GM18519 (cell line): ENCODE results near the gene UTP3.
"Not testable (repeated sequence)": the region's sequence is repeated elsewhere in the genome, so short reads cannot be mapped to it uniquely, and the experiment has no call there.

ENCODE experiments used
- ATAC-seq: cut with Tn5 transposase; IDR thresholded peaks from one replicate; pipeline ENCODE4 v1.9.1; 2021; ENCODE audit warnings: mild to moderate bottlenecking, moderate library complexity; ENCODE audit not compliant: unreplicated experiment, low FRiP score

UTP3 gene

DNA sequence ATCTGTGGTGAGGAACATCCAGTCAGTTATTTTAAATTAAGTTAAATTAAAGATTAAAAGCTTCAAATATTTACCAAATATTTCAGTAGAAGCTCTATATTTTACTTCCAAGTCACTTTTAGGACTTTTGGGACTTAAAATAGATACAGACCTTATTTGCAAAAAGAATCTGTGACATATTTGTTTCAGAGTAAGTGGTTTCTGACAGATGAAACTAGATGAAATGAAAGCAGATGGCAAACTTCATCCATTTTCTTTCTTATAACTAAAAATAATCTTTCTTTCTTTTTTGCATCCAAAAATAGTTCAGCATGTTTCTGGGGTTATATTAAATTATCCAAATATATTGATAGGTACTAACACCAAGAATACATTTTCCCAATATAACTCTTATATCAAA lies 6.6 kb upstream of the UTP3 start:
- ATAC-seq, result no peak

- ATAC-seq, result not testable (repeated sequence)
Measured at GRCh38 chr4:70682142-70682541, 6.2 kb upstream of the UTP3 start.

GRCh38 chr4:70687392-70687791 lies 940 bp upstream of the UTP3 start:
- ATAC-seq, result peak; percentile 3

- no peak for ATAC-seq
Measured at GRCh38 chr4:70688795-70689231, 481 bp downstream of the UTP3 start.

DNA sequence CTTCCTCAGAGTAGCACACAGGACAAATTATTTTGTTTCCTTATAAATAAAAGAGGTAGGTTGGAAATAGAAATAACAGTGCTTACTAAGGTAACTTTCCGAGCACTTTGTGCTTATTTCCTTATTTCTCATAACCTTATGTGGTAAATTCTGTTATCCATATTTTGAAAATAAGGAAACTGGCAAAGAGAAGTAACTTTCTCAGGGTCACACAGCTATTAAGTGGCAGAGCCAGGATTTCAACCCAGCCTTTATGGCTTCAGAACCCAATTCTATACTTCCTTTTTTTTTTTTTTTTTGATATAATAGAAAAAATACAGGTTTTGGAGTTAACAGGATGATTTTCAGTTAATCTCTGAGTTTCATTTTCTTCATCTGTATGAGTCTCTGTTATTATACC lies 3.3 kb downstream of the UTP3 start:
- no peak for ATAC-seq

DNA sequence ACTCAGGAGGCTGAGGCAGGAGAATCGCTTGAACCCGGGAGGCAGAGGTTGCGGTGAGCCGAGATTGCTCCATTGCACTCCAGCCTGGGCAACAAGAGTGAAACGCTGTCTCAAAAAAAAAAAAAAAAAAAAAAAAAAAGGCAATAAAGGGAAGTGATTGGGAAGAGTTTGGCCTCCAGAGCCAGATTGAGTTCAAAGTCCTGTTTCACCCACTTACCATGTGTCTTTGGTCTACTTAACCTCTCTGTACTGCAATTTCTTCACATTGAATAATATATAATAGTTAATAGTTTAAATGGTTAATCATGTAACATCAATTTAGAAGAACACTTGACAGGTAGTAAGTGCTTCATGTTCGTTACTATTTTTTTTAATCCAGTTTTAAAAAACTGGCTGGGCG lies 6.3 kb downstream of the UTP3 start:
- ATAC-seq, result not testable (repeated sequence)

DNA sequence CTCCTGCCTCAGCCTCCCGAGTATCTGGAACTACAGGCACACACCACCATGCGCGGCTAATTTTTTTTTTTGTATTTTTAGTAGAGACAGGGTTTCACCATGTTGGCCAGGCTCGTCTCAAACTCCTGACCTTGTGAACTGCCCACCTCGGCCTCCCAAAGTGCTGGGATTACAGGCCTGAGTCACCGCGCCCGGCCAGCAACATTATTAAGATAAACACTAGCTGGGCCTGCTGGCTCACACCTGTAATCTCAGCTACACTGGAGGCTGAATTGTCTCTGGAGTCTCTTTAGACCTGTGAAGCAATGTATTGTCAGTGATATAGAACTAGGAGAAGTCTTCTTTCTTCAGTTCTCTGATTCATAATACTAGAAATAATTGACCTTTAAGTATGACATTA lies 10.1 kb downstream of the UTP3 start:
- ATAC-seq, result not testable (repeated sequence)

DNA sequence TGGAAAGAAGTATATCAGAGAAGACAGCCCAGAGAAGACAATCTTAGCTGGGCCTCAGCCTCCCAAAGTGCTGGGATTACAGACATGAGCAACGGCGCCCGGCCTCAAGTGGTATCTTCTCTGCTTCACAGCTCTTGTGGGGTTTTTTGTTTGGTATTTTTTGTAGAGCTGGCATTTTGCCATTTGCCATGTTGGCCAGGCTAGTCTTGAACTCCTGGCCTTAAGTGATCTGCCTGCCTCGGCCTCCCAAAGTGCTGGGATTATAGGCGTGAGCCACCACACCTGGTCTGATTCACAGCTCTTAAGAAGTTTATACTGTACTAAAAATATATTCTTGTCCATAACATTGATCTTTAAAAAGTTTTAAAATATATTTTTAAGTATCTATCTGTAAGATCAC lies 12.4 kb downstream of the UTP3 start:
- no peak for ATAC-seq

GRCh38 chr4:70701271-70701670 lies 12.9 kb downstream of the UTP3 start:
- ATAC-seq, result no peak

DNA sequence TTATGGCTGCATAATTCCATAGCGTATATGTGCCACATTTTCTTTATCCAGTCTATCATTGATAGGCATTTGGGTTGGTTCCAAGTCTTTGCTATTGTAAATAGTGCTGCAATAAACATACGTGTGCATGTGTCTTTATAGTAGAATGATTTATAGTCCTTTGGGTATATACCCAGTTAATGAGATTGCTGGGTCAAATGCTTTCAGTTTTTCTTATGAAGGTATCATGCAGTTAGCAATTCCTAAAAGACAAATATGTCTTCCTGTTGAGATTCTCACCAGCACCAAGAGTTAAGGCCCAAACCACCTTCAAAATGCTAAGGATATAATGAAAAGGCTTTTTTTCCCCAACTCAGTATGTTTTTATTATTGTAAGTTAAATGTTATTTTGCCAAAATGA lies 14.3 kb downstream of the UTP3 start:
- not testable (repeated sequence) for ATAC-seq

DNA sequence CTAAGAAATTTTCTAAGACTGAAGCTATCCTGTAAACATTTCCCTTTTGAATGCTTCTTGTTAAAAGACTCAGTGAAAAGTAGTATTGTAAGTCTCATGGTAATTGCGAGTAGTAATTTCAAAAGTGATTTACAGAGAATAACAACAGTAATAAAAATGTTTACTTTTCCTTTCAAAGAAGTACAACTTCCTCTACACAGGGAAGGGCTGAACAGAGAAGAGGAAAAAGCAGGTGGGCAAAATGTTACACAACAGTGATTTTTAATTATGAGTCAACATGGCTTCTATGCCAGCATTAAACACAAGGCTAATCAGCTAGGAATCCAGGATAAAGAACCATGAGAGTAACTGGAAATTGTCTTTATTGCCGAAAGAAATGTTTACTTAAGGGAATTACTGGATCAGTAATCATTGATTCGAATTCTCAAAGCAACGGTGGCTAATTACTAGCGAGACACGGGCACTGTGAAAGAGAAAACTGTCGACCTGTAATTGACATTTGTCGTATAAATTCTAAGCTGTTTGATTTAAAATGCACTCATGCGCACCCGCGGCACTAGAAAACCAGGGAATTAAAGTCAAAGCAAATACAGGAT lies 15.4 kb downstream of the UTP3 start:
- ATAC-seq, result no peak

DNA sequence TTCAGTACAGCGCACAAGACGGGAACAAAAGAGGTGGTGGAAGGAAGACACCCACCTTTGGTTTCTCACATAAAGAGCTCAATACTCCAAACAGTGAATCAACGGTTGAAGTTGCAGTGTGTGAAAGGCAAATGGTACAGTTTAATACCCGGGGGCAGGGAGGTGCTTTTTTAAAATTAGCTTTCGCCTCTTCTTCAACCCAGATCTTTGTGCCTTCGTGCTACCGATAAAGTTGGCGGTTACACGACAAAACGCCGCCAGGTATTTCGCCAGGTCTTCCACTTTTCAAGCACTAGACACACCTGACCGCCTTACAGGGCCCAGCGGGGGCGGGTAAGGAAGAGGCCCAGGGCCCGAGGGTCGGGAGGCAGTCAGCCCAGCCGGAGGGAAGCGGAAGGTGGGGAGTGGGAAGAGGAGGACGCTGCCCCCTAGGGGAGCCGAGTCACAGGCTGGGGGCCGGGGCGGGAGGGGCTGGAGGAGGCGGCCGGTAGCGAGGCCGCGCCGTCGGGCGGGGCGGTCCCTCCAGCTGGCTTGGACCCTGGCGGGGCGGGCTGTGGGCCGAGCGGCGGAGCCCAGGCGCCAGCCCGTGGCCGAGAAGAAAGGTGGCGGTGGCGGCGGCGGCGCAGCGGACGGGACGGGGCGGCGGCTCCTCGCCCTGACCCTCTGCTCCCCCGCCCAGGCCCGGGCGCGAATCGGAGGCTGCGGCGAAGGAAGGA lies 16.0 kb downstream of the UTP3 start:
- ATAC-seq, result peak; percentile 28

DNA sequence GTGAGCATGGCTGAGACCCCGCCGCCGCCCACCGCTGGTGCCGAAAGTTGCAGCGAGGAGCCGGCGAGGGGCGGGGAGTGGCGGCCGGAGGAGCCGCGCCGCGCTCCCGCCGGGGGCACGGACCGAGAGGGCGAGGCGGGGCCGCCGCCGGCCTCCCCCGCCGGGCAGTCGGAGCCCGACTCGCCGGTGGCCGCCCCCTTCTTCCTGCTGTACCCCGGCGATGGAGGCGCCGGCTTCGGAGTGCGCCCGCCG lies 16.5 kb downstream of the UTP3 start:
- ATAC-seq, result peak; percentile 20

DNA sequence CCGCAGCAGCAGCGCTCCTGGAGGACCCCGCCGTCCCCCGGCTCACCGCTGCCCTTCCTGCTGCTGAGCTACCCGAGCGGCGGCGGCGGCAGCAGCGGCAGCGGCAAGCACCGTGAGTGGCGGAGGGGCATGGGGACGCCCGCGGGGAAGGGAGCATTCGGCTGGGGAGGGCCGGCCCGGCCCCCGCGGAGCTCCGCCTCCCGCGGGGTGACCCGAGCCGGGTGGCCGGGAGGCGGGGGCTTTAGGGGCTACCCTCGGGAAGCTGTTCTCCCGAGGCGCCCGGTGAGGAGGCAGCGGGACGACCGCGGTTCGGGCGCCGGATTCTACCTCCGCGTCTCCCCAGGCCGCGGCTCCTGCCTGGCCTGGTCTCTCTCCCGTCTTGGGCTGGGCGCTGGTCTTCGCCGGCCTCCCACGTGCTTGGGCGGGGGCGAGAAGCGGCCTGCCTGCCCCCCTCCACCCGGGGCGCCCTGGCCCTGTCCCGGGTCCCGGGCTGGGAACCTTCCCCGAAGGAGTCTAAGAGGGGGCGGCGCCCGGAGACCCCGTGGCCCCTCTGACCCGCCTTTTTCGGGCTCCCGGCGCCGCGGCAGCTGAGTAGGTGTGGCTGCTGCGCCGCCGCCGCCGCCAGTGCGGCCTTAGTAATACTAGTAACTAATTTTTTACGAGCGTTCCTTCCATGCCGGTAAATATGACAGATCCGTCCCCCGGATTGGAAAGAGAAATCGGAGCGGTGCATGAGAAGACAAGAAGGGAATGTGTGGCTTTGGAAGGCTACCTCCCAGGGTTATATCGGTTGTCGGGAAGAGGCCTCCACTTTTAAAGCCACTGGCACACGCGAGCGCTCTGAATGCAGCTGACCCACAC lies 17.1 kb downstream of the UTP3 start:
- ATAC-seq, result peak; percentile 47

DNA sequence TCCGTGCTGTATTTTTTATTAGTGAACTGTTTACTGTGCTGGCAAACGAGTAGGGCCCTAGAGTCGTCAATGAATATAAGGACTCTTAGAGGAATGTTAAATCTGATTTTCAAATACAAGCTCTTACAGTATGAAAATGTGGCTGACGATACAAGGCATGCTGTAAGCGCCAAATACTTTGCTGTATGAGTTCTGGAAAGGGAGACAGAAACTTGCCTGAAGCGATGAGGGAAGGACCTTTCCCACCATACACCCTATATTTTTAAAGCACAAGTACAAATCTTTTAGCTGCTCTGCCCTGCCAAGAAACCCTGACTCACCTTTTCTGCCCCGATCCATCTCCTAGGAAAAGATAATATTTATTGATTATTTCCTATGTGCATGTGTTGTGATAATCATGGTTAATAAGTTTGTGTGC lies 17.7 kb downstream of the UTP3 start:
- ATAC-seq, result no peak

- ATAC-seq, result no peak
Measured at GRCh38 chr4:70706516-70706915, 18.2 kb downstream of the UTP3 start.

GRCh38 chr4:70709611-70710205 lies 21.4 kb downstream of the UTP3 start:
- ATAC-seq, result no peak

- ATAC-seq, result no peak
Measured at GRCh38 chr4:70711599-70711998, 23.3 kb downstream of the UTP3 start.

DNA sequence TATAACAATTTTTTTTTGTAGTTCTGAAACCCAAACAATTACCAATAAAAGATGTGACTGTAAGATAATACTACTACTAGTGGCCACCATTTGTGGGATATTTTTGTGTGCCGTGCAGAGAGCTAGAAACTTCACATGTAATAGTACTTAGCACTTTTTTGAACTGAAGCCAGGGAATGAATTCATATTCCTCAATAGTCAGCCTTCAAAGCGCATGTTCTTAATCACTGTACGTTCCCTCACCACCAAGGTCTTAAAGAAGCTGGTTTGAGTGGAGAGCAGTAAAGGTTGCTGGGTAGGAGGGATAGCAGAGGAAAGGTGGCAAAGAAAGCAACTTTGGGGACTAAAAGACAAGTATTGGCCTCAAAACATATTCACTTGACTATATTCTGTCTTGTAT lies 23.8 kb downstream of the UTP3 start:
- ATAC-seq, result no peak

DNA sequence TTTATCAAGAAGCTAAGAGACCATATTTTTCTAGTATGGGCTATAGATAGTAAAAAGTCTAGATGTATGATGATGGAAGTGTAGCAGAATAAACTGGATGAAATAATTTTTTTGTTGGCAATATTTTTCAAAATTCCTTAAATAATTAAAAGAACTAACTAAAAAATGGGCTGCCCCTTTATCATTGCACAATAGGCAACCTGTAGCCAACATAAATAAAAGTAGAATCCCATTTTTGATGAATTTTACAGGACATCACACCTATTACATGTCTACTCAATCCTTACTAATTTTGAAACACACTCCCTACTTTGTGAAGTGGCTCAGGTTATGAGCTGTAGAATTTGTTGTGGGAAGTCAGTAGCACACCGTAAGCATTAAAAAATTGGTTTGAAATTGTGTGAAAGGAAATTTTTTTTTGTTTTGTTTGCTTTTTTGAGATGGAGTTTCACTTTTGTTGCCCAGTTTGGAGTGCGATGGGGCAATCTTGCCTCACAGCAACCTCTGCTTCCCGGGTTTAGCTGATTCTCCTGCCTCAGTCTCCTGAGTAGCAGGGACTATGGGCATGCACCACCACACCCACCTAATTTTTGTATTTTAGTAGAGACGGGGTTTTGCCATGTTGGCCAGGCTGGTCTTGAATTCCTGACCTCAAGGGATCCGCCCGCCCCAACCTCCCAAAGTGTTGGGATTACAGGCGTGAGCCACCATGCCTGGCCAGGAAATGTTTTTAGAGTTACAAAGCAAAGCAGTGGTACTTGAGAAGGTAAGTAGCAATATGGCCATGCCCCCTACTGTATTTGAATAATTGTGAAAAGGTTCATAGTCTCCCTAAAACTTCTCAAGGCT lies 24.5 kb downstream of the UTP3 start:
- no peak for ATAC-seq
